IPS-NIHi7 (cell line): ENCODE results near the gene SLC35F4.
"Not testable (repeated sequence)": the region's sequence is repeated elsewhere in the genome, so short reads cannot be mapped to it uniquely, and the experiment has no call there.

ENCODE experiments used
- DNase-seq: peaks from one replicate; pipeline ENCODE4 v3.0.0; 2012; ENCODE audit warnings: mixed read lengths; ENCODE audit errors: extremely low spot score

SLC35F4 gene

DNA sequence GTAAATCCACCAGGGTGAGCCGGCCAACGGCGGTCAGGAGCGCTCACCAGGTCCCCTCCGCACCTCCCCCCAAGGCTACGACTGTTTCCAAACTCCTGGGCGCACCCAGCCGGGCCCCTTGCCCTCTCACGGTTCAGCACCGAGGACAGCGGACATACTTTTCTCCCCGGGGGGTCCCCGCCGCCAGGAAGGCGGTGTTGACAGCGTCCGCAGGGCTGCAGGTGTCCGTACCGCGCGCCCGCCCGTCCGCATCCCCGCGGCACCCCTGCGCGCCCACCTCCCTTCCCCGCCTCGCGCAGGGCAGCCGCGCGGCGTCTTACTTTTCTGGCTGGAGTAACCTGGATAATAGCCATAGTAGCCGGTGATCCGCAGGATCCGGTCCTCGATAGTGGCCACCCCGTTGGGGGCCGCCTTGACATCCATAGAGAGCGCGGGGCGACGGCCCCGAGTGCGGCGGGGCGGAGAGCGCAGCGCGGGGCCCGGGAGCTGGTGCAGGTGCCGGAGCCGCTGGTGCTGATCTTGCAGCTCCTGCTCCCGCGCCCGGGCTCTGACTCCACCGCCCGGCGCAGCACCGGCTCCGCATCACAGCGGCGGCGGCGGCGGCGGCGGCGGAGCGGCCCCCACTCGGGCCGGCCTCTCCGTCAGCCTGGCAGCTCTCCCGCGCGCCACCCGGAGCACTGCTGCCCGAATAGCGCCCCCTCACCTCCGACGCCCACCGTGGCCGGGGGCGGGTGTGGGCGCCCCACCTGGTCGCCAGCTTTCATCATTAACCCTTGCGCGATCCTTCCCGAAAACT is at the start of gene SLC35F4:
Gene SLC35F4 (minus strand): TSS at position 690 of the 796 bp plus-strand sequence.
- peak; percentile 87 for DNase-seq

- no peak for DNase-seq
Observed at GRCh38 chr14:57909626-57910025, 43.7 kb upstream of the SLC35F4 start.

DNA sequence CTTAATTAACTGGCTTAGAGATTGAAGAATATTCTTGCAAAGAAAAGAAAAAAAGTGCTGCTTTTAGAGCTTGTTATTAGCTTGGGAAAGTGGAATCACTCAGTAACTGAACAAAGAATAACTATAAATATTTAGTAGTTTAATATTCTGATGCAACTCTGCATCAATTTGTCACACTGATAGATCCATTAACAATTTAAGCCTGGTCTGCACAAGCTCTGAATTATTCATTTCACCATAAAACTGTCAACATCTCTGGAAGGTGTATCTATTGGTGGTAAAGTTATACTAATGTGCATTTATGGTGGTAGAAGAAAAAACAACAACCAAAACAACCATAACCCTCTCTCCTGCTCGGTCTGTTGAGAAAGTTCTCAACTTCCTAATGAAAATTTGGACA is 38.1 kb upstream of the SLC35F4 start:
- no peak for DNase-seq

GRCh38 chr14:57898837-57899572 is 33.1 kb upstream of the SLC35F4 start:
- DNase-seq, result no peak

- DNase-seq, result no peak
Observed at GRCh38 chr14:57897144-57897748, 31.4 kb upstream of the SLC35F4 start.

DNA sequence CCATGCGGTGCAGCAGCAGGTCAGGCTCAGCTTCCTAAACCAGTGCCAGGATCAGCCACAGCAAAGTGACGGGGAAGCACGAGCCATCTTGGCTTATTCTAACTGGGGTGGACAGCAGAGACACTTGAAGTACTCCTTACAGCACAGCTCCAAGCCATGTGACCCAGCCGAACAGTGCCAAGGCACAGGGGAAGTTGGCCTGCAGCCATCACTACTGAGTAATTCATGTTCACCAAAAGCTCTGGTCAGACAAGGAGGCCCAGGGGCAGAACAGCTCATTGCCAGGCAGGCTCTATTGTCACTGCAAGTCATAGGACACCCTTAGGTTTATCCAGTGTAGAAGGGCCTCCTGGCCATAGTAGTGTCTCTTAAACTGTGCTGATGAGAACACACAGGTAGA is 23.4 kb upstream of the SLC35F4 start:
- no peak for DNase-seq

GRCh38 chr14:57884175-57884574 is 18.3 kb upstream of the SLC35F4 start:
- no peak for DNase-seq

- DNase-seq, result no peak
Observed at GRCh38 chr14:57883061-57883460, 17.2 kb upstream of the SLC35F4 start.

DNA sequence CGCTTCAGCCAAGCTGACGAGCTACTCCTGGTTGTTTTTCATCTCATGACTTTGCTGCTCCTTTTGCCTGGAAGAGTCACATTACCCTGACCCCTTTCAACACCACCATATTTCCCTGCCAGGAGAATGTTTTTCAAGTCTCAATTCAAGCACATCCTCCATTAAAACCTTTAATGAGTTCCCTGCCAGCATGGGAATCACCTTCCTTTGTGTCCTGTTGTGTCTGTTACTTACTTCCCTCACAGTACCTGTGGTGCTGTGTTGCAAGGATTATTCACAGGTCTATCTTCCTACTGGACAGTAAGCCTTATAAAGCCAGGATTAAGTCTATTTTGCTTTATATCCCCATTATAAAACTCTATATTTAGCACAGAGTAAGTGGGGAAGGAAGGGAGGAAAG is 13.6 kb upstream of the SLC35F4 start:
- DNase-seq, result no peak

DNA sequence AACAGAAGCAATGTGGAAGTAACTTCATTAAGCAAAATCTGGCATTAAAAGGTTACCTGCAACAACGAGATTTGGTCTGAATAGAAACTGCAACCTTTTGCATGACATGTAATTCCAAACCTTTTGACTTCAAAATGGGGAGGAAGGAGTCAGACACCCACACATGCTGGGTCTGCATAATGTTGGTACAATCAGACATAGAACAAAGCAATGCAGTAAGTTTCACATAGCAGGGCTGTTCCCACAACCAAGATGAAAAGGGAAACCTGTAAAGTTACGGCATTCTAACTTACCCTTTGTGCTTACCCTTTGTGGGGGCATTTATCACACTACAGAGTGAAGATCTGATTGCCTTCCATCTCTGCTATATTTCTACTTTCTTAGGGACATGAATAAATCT is 10.1 kb upstream of the SLC35F4 start:
- no peak for DNase-seq

- no peak for DNase-seq
Observed at GRCh38 chr14:57875296-57875695, 9.4 kb upstream of the SLC35F4 start.

DNA sequence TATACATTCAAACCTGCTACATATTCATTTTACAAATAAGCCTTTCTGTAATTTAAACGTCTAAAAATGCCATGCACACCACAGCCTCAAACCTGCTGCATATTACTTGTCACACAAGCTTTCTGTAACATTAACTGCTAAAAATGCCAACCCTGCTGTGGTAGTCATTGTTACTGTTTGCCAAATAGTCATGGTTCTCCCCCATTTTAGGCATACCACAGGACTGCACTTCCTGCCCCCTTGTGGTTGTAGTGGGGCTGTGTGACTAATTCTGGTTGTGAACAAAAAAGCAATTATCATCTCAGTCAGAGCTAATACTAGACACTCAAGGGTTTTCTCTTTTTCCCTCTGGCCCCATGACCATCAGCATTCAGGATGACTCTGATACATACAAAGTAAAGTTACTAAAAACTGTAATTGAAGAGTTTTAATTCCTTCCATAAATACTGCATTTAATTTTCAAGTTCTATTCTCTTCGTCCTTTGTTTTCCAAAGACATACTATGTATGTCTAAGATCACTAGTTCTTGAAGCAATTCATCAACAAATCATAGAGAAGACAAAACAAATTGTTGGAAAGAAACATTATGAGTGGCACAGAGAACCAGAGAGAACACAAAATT is 5.7 kb upstream of the SLC35F4 start:
- peak; percentile 67 for DNase-seq

GRCh38 chr14:57870686-57871457 is 5.0 kb upstream of the SLC35F4 start:
- no peak for DNase-seq

GRCh38 chr14:57869617-57870016 is 3.7 kb upstream of the SLC35F4 start:
- DNase-seq, result no peak

GRCh38 chr14:57866199-57866705 is 360 bp upstream of the SLC35F4 start:
- DNase-seq, result no peak

- no peak for DNase-seq
Observed at GRCh38 chr14:57865066-57865402, 858 bp downstream of the SLC35F4 start.

DNA sequence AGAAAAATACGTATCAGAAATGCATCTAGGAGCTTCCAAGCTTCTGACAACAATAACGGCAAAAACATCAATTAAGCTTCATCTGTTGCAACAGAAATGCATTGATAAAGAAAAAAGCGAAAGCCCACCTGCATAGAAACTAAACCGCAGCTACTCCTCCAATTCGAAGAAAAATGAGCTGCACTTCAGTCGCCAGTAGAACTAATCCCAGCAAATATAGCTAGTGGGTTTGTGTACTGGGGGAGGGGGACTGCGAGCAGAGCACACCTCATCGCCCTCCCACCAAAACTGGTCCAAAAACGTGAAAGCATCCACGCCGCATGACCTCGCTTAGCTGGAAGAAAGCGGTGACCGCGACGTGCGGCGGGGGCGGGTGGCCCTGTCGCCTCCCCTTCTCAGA is 1.2 kb downstream of the SLC35F4 start:
- no peak for DNase-seq

- no peak for DNase-seq
Observed at GRCh38 chr14:57863471-57863870, 2.4 kb downstream of the SLC35F4 start.

DNA sequence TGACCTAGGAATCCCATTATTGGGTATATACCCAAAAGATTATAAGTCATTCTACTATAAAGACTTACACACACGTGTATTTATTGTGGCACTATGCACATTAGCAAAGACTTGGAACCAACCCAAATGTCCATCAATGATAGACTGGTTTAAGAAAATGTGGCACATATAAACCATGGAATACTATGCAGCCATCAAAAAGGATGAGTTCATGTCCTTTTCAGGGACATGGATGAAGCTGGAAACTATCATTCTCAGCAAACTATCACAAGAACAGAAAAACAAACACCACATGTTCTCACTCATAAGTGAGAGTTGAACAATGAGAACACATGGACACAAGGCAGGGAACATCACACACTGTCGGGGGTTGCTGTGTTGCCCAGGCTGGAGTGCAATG is 10.2 kb downstream of the SLC35F4 start:
- DNase-seq, result not testable (repeated sequence)

- DNase-seq, result no peak
Observed at GRCh38 chr14:57854571-57854970, 11.3 kb downstream of the SLC35F4 start.

DNA sequence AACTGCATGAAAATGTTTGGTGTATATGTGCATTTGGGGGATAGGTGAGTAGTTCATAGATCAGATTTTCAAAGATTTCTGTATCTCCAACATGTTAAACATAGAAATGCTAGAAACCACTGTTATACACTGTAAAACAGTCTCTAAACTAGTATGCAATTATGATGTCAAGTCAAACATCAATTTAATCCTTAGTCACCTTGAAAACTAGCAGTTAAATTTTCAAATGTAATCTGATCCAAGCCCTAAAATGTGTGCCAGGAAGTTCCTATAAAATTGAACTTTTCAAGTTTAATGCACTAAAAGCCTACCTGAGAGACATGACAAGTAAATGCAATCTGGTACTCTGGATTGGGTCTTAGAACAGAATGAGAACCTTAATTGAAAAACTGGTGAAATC is 14.5 kb downstream of the SLC35F4 start:
- DNase-seq, result no peak
